CD14-positive monocyte (primary cell): ENCODE results near the gene GYS2. TPM values are rescaled to one million over a fixed set of nuclear protein-coding genes. Genes with fewer than 3 reads are reported as not detected.
A peak's percentile ranks its signal among the peaks of the same experiment; 100 is the strongest.

Experiments used
- DNase-seq, 3 donors: peaks; one replicate each; pipeline ENCODE4 v3.0.0-alpha.2; 2011 to 2022
- H2AFZ ChIP-seq: 2 replicates; pipeline ENCODE4 v1.6.0; 2012; ENCODE audit warnings: mild to moderate bottlenecking, low read depth, low read length, inconsistent platforms; ENCODE audit not compliant: insufficient read depth, poor library complexity, severe bottlenecking
- H3K27ac ChIP-seq, 2 donors: 1 replicate in 1 of 2; 2 replicates in 1 of 2; pipeline ENCODE4 v1.5.1; 2012 to 2013; ENCODE audit warnings: low read length in 2 of 2, control low read depth in 1 of 2, inconsistent platforms in 1 of 2, low read depth in 1 of 2, mild to moderate bottlenecking in 1 of 2
- H3K27me3 ChIP-seq, 2 donors: one replicate each; pipeline versions ENCODE4 v1.6.0 to v1.6.1; 2011 to 2013; ENCODE audit warnings: low read length in 2 of 2; ENCODE audit not compliant: control insufficient read depth in 2 of 2, insufficient read depth in 2 of 2
- H3K36me3 ChIP-seq, 2 donors: replicated peaks in 1 of 2; 1 replicate in 1 of 2; 2 replicates in 1 of 2; pipeline versions ENCODE4 v1.5.1 to v1.6.1; 2012 to 2013; ENCODE audit warnings: low read length in 2 of 2, control low read depth in 1 of 2, inconsistent platforms in 1 of 2, mild to moderate bottlenecking in 1 of 2; ENCODE audit not compliant: insufficient read depth in 2 of 2, control insufficient read depth in 1 of 2
- H3K4me1 ChIP-seq, 2 donors: 1 replicate in 1 of 2; 2 replicates in 1 of 2; pipeline versions ENCODE4 v1.5.1 to v1.6.1; 2012 to 2013; ENCODE audit warnings: low read length in 2 of 2, control low read depth in 1 of 2, inconsistent platforms in 1 of 2, mild to moderate bottlenecking in 1 of 2, moderate library complexity in 1 of 2; ENCODE audit not compliant: insufficient read depth in 2 of 2, control insufficient read depth in 1 of 2
- H3K4me2 ChIP-seq: replicated peaks from 2 replicates; pipeline ENCODE3; 2012; ENCODE audit warnings: low read length, moderate library complexity, mild to moderate bottlenecking; ENCODE audit not compliant: poor library complexity, severe bottlenecking; ENCODE audit errors: extremely low read depth
- H3K4me3 ChIP-seq, 3 experiments: fragments of 200-600 bp in 1 of 3; sonication (generic) in 1 of 3; replicated peaks in 1 of 3; 1 replicate in 2 of 3; 2 replicates in 1 of 3; pipeline ENCODE4 v1.5.1; 2011 to 2013; ENCODE audit warnings: low read length in 3 of 3, mild to moderate bottlenecking in 3 of 3, control low read depth in 2 of 3, low read depth in 2 of 3, inconsistent platforms in 1 of 3, moderate library complexity in 1 of 3
- H3K79me2 ChIP-seq: 2 replicates; pipeline ENCODE4 v1.6.0; 2012; ENCODE audit warnings: mild to moderate bottlenecking, control low read depth, inconsistent platforms, low read length, moderate library complexity; ENCODE audit not compliant: insufficient read depth
- H3K9ac ChIP-seq: 2 replicates; pipeline ENCODE4 v1.6.0; 2017; ENCODE audit warnings: low read length, mild to moderate bottlenecking; ENCODE audit not compliant: insufficient read depth, poor library complexity, severe bottlenecking
- H3K9me3 ChIP-seq, 2 donors: replicated peaks in 1 of 2; 1 replicate in 1 of 2; 2 replicates in 1 of 2; pipeline versions ENCODE4 v1.5.1 to v1.6.1; 2012 to 2013; ENCODE audit warnings: low read length in 2 of 2, control low read depth in 1 of 2; ENCODE audit not compliant: control insufficient read depth in 1 of 2, insufficient read depth in 1 of 2
- H4K20me1 ChIP-seq: 2 replicates; pipeline ENCODE4 v1.6.0; 2012; ENCODE audit warnings: mild to moderate bottlenecking, low read length, control low read depth, moderate library complexity; ENCODE audit not compliant: insufficient read depth
- H3K27ac Mint-ChIP-seq, 7 donors: one replicate each; pipeline ENCODE4 v1.8.0; 2020; ENCODE audit warnings: mild to moderate bottlenecking in 7 of 7, mixed read lengths in 7 of 7, moderate library complexity in 6 of 7, inconsistent platforms in 2 of 7
- H3K27me3 Mint-ChIP-seq, 3 donors: one replicate each; pipeline ENCODE4 v1.8.0; 2021 to 2022; ENCODE audit warnings: low read depth in 3 of 3, mild to moderate bottlenecking in 3 of 3, mixed read lengths in 3 of 3, moderate library complexity in 3 of 3, inconsistent platforms in 1 of 3
- H3K36me3 Mint-ChIP-seq, 2 donors: one replicate each; pipeline ENCODE4 v1.8.0; 2020; ENCODE audit warnings: mixed read lengths in 2 of 2, inconsistent platforms in 1 of 2, mild to moderate bottlenecking in 1 of 2
- H3K4me1 Mint-ChIP-seq: one replicate; pipeline ENCODE4 v1.8.0; 2020; ENCODE audit warnings: mild to moderate bottlenecking, mixed read lengths
- H3K4me3 Mint-ChIP-seq, 2 donors: one replicate each; pipeline ENCODE4 v1.8.0; 2020; ENCODE audit warnings: mild to moderate bottlenecking in 2 of 2, mixed read lengths in 2 of 2, moderate library complexity in 1 of 2
- H3K9me3 Mint-ChIP-seq, 7 donors: one replicate each; pipeline ENCODE4 v1.8.0; 2020 to 2022; ENCODE audit warnings: mixed read lengths in 7 of 7, mild to moderate bottlenecking in 6 of 7, moderate library complexity in 6 of 7, inconsistent platforms in 2 of 7
- CTCF ChIP-seq: fragments of 200-600 bp; IDR thresholded peaks from one replicate; pipeline ENCODE4 v1.8.0; 2022; ENCODE audit warnings: antibody characterized with exemption, mild to moderate bottlenecking
- WGBS: methylation state at CpG from one replicate; pipeline ENCODE4 v1.1.5; 2013; ENCODE audit warnings: missing lambda C conversion rate; ENCODE audit not compliant: insufficient coverage; 5-methylcytosine and 5-hydroxymethylcytosine counted together
- intact Hi-C, 2 donors: fragments of 100-400 bp; cut with micrococcal nuclease; formaldehyde crosslinking; loops; one replicate each; pipeline versions ENCODE4 v1.15.0 to v1.15.1; 2023
- polyA plus RNA-seq, 3 donors: library from polyadenylated mRNA; depleted of rRNA in 1 of 3; unstranded in 2 of 3; stranded (reverse) in 1 of 3; fragments of 300-500 nt in 2 of 3; fragments of >200 nt in 1 of 3; fragmentation: Illumina TruSeq in 2 of 3; gene quantifications; 1 replicate in 2 of 3; 2 replicates in 1 of 3; pipeline ENCODE4 v1.2.3, GENCODE V29; 2012 to 2021

The GYS2 gene
- polyA plus RNA-seq, 3 donors, result not detected

- H3K79me2 ChIP-seq, result no peaks in the 10 kb centered on the region
- Mint-ChIP-seq H3K9me3 (peaks cover 3 to 9% (median 4%) of the 10 kb centered on the region in 7 donors), H3K4me1 (peaks cover 3% of the 10 kb centered on the region), H3K4me3 (no peak overlapping the region), H3K27me3 (no peaks in the 10 kb centered on the region), H3K27ac (no peak overlapping the region), H3K36me3 (peaks cover 43 to 53% of the 10 kb centered on the region in 2 donors)
- intact Hi-C loops, result no loop called here
- H2AFZ ChIP-seq, result no peak overlapping the region
- no peak overlapping the region for H3K4me2 ChIP-seq
- H3K9ac ChIP-seq, result no peak overlapping the region
- H4K20me1 ChIP-seq, result no peaks in the 10 kb centered on the region
- DNase-seq, result no peak
- H3K4me1 ChIP-seq, result no peaks in the 10 kb centered on the region
- no peak for TF ChIP-seq CTCF
- no CpG with 5 or more reads among the region's 3 CpGs for WGBS
- no peak overlapping the region for H3K27ac ChIP-seq
- H3K9me3 ChIP-seq, result peaks cover 5% of the 10 kb centered on the region in 2 donors
- no peaks in the 10 kb centered on the region for H3K27me3 ChIP-seq
- peaks cover 39 to 58% of the 10 kb centered on the region in 2 donors for H3K36me3 ChIP-seq
- H3K4me3 ChIP-seq, result no peak overlapping the region
Measured at GRCh38 chr12:21634245-21634644, 29.6 kb upstream of the GYS2 start.

- H3K79me2 ChIP-seq, result no peaks in the 10 kb centered on the region
- Mint-ChIP-seq H3K27ac (peak overlapping the region in 3 of 7 donors; percentile 42 to 63 (median 54)), H3K27me3 (no peaks in the 10 kb centered on the region), H3K9me3 (peaks cover 5 to 13% (median 7%) of the 10 kb centered on the region in 7 donors), H3K36me3 (peaks cover 26 to 38% of the 10 kb centered on the region in 2 donors), H3K4me1 (peaks cover 3% of the 10 kb centered on the region), H3K4me3 (no peak overlapping the region)
- no peak overlapping the region for H3K4me3 ChIP-seq
- 0% methylated on average over 1 of the region's 2 CpGs for WGBS
- no peak overlapping the region for H3K27ac ChIP-seq
- no peaks in the 10 kb centered on the region for H3K27me3 ChIP-seq
- H4K20me1 ChIP-seq, result no peaks in the 10 kb centered on the region
- peaks cover 18 to 30% of the 10 kb centered on the region in 2 donors for H3K36me3 ChIP-seq
- no peak overlapping the region for H3K9ac ChIP-seq
- intact Hi-C loops, result no loop called here
- TF ChIP-seq CTCF, result no peak
- no peaks in the 10 kb centered on the region for H3K4me1 ChIP-seq
- peaks cover 5% of the 10 kb centered on the region in 2 donors for H3K9me3 ChIP-seq
- no peak for DNase-seq
- H3K4me2 ChIP-seq, result no peak overlapping the region
- H2AFZ ChIP-seq, result no peak overlapping the region
Measured at GRCh38 chr12:21631367-21631766, 26.7 kb upstream of the GYS2 start.
